ENCODE results near the gene CAPZA1.
A peak's percentile ranks its signal among the peaks of the same experiment; 100 is the strongest.

CAPZA1 gene

GRCh38 chr1:112702420-112703261 lies 83.0 kb downstream of the CAPZA1 start:
- no peak for DNase-seq

DNA sequence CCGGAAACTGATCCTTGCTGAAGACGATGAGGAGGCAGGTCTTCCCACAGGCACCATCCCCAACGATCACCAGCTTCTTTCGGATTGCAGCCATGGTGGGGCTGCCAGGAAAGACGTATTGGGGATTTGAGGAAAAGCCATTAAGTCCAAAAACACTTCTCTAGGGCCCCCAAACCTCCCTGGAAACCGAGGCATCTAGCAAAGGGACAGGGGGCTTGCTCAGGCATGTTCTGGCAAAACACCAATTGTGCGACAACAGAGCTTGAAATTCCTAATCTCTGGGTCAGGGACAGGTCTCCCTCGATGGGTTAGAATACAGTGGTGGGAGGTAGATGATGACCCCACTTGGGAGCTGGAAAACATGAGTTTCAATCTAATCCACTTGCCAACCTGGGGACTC lies 84.1 kb downstream of the CAPZA1 start:
- DNase-seq, result no peak

- DNase-seq, result no peak
Measured at GRCh38 chr1:112704391-112704933, 84.8 kb downstream of the CAPZA1 start.

GRCh38 chr1:112704934-112705627 lies 85.4 kb downstream of the CAPZA1 start:
- DNase-seq, result peak; percentile 77

DNA sequence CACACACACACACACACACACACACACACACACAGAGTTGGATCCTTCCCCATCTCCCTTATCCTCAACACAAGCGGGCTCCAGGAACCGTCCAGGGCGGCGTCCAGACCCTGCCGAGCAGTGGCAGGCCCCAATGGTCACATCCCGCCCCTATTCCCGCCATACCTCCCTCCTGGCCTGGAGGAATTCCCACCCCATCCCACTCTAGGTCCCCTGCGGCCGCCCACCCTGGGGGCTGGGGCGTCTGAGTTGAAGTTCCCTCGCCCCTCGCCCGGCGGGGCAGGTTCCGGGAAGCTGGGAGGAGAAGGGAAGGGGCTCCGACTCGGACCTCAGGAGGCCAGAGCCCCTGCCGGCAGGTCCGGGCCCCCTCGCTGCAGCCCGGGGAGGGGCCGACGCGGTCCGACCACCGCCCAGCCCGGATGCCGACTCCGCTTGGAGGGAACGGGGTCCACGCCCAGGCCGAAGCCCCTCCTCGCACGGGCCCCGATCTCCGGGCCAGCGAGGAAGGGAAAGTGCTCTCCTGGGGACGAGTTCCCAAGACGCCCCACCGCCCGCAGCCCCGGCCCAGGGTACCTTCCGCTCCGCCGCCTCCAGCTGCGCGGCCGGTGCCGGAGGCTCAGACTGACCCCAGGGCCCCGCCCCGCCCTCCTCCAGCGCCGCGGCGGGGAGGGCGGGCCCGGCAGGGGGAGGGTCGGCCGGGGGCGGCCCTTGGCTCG lies 87.0 kb downstream of the CAPZA1 start, which contains the start of gene RHOC:
Gene RHOC (minus strand): TSS at position 623 of the 716 bp plus-strand sequence. CDS start 3,328 bp downstream, outside the sequence.
- DNase-seq, result no peak

DNA sequence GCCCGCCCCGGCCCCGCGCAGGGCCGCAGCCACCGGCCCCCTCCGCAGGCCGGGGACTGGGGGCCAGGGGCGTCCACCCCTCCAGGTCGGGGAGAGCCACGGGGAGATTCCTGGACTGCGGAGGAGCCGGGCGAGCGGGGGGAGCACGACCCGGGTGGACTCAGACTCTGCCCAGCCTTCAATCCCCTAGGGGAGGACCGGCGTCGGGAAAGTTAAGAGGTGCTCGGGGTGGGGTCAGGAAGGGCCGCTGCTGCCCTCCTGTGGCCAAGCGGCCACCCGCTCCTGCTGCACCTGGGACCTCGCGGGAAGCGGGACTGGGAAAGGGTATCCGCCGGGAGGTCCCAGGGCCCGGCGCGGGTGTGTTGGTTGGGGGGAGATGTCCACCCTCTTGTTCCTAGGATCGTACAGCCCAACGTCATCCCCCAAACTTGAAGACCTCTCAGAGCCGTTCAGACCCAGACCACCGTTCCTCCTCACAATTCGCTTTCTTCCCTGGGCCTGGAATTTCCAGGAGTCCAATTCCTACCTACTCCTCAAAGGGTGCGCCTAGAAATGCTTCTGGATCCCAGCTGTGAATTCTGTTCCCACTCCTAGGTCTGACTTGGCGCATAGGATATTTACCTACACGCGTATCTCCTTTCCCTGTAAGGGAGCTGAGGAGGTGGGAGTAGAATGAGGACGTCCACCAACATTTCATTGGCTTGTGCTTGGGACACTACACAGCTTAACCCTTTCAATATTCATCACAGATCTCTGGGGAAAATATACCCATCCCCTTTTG lies 87.8 kb downstream of the CAPZA1 start:
- DNase-seq, result peak; percentile 68

GRCh38 chr1:112708002-112708448 lies 88.4 kb downstream of the CAPZA1 start:
- DNase-seq, result no peak

DNA sequence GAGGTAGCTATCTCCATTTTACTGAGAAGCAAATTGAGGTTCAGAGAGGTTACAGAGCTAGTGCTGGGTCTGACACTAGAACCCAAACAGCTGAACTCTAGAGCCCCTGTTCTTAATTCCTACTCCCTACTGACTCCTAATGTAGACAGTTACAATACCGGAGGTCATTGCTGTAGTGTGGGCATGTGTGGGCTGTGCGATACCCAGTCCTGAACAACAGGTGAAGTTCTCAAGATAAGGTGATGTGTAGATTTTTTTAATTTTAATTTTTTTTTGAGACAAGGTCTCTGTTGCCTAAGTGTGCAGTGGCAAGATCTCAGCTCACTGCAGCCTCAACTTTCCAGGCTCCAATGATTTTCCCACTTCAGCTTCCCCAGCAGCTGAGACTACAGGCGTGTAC lies 88.9 kb downstream of the CAPZA1 start:
- no peak for DNase-seq

GRCh38 chr1:112710159-112710558 lies 90.5 kb downstream of the CAPZA1 start:
- DNase-seq, result no peak

- no peak for DNase-seq
Measured at GRCh38 chr1:112710586-112710985, 91.0 kb downstream of the CAPZA1 start.

- no peak for DNase-seq
Measured at GRCh38 chr1:112711041-112711440, 91.4 kb downstream of the CAPZA1 start.

DNA sequence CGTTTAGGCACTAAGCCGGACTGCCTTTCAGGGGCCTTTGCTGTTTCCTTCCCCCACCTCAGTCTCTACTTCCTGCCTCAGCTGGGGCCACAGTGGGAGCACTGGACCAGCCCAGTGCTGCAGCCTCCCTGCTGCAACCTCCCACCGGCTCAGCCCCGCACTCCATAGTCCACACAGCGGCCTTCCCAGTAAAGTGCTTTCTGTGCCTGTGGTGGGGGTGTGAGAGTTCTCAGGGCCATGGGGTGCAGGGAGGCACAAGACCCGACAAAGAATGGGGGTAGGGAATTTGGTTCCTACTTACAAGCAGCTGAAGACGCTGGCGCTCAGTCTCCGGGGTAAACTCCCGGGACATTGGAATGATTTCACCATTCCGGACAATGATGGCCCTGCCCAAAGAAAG lies 92.0 kb downstream of the CAPZA1 start:
- no peak for DNase-seq

GRCh38 chr1:112712191-112712590 lies 92.6 kb downstream of the CAPZA1 start:
- no peak for DNase-seq

DNA sequence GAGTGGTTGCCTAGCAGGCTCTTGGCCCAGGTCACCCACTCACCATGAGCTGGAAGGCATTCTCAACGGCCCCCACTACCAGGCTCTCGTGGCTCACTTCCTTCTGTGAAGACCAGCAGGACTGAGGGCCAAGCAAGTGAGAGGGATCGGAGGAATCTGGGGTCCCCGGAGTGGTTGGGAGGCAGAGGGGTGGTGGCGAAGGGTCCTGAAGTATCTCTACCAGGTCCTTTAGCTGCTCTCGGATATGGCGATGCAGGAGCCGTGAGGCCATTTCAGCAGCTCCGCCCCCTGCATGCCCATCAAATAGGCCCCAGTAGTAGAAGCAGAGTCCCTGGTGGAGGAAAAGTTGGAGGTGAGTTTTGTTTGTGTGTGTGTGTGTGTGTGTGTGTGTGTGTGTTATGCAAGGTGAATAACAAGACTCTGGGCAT lies 93.1 kb downstream of the CAPZA1 start:
- no peak for DNase-seq

DNA sequence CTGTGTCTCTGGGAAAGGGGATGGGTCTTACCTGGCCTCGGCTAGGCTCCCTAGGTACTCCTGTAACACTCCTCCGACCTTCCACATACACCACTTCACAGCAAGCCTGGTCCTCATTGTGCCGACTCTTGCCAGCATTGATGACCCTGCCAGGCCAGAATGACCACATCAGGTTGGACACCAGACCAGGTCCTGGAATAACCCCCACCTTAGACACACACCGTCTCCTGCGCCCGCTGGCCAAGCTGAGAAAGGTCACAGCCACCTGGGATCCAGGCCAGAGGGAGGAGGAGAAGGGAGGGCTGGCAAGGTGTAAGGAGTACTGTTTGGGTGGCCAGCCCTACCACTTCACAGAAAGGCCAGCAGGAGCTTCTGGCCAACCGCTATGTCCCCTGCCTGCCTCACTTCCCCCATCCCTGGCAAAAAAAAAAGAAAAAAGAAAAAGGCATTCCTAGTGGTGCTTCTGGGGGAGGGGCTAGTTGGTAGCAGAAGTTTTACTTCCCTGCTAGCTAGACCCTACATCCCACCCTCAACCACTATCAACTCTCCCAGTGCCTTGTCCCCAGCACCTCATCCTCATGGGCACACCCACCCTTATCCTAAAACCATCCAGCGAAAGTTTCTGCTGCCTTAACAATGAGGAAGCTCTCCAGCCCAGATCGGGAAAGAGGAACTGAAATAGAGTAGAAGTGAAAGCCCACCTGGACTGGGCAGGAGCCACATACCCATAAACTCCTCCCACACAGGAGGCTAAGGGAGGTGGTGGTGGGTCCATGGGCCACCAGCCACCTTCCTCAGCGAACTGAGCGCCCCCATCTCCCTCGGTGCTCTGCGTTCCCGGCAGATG lies 94.1 kb downstream of the CAPZA1 start:
- DNase-seq, result no peak

DNA sequence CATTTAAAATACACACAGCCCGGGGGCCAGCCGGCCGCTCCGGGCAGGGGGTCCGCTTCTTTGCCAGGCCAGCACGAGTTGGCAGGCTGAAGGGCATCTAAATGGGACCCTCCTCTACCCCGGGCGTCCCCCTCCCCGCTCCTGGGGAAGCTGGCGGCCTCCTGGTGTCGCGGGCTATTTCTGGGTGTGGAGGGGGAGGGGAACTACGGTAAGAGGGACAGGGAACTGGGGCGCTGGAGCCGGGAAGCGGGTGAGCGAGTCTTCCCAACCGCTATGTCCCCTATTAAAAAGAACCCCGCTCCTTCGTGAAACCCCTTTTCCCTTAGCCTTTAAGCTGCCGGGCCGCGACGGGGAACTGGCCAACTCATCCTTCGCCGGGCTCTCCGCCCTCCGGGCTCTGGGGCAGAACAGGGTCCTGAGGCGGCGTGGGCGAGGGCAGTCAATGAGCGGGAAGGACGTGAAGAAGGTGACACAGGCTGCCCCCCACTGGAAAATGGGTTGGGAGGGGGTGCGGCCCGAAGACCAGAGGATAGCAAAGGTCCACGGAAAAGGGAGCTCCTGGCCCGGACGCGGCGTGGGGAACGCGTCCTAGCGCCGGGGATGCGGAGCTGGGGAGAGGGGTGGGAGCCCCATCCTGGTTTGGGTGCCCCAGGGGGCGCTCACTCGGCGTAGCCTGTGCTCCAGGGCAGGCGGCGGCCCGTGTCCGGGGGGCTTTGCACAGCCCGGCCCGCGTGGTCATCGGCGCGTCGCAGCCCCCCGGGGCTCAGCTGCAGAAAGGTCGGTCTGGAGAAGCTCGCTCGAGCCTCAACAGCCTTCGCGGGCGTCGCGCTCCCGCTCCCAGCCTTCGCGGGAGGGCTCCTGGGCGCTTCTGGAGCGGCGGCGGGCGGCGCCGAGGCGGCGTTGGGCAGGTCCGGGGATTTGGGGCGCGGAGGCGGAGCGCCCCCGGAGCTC lies 95.0 kb downstream of the CAPZA1 start:
- DNase-seq, result no peak

DNA sequence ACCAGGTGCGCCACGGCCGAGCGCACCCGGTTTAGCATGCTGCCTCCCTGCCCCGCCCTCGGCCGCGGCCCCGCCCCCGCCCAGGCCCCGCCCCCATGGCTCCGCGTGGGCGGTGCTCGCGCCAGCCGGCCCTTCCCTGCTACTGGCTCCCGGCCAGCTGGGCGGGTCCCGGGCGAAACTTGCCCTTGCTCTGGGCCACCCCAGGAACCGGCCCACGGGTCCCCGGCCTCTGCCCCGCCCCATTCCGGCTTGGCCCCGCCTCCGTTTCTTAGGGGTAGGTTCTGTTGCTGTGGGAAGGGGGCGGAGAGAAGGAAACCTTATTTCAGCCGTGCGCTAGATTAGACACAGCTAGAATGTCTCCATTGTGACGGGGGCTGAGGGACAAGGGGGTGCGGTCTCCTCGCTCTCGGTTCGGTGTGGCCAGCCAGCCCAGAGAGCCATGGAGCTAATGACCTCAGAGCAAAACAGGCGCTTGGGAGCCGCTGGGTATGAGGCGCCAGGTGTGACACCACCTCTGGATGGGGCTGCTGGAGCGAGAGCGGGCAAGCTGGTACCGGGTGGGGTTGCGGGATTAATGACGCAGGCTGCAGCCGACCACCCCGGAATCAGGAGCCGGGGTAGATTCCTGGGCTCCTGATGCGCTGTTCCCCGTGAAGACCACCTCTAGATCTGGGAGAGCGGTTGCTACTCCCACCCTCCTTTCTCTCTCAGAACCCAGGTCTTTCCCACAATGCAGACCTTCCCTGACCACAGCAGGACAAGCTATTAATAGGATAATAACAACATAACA lies 95.8 kb downstream of the CAPZA1 start, which contains the start of gene PPM1J:
Gene PPM1J (minus strand): TSS at position 69 of the 790 bp plus-strand sequence. CDS start 31 bp downstream, at position 38.
- peak; percentile 76 for DNase-seq

- peak; percentile 84 for DNase-seq
Measured at GRCh38 chr1:112716133-112716720, 96.6 kb downstream of the CAPZA1 start.
